EL (cell line): ENCODE results near the gene LLPH.

ENCODE experiments used
- DNase-seq: peaks from one replicate; pipeline ENCODE4 v3.0.0-alpha.2; 2016

LLPH gene

DNA sequence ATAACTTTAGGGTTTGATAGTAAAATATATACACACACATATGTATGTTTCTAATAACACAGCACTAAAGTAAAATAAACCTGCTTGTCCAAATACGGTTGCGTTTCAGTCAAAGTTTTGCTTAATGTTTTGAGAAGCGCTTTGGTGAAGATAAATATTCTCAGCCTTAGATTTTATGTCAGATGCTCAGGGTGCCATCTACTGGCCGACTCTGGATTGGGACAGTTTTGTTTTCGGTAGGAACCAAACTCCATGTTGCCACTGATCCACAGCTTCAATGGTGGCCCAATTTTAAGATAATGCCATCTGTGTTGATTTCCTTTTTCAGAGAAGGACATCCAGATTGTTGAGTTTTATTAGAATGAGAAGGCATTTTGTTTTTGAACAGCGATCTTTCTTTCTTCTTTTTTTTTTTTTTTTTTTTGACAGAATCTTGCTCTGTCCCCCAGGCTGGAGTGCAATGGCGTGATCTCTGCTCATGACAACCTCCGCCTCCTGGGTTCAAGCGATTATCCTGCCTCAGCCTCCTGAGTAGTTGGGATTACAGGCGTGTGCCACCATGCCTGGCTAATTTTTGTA, 43.1 kb downstream of the LLPH start:
- DNase-seq, result peak; percentile 75

- no peak for DNase-seq
Measured at GRCh38 chr12:66085998-66086397, 44.6 kb downstream of the LLPH start.

- no peak for DNase-seq
Measured at GRCh38 chr12:66085213-66085612, 45.3 kb downstream of the LLPH start.

- no peak for DNase-seq
Measured at GRCh38 chr12:66083766-66084165, 46.8 kb downstream of the LLPH start.

GRCh38 chr12:66082744-66083143, 47.8 kb downstream of the LLPH start:
- DNase-seq, result no peak

- no peak for DNase-seq
Measured at GRCh38 chr12:66080791-66081190, 49.8 kb downstream of the LLPH start.

DNA sequence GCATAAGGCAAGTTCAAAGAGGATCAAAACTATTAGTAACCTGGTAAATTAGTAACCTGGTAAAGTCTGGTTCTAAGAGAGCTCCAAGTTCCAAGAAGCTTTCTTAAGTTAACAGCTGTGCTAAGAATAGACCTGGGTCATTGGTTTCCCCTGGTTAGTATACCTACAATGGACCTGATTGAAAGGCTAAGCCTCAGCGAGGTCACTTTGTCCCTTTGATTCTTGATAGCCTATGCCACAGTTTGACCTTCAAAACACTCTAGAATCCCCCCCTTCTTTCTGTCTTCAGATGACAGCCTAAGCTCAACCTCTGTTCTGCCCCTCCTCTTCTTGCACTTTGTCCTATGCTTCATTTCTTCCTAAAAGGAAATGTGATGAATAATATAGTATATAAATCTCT, 53.0 kb downstream of the LLPH start:
- DNase-seq, result no peak

- DNase-seq, result peak; percentile 29
Measured at GRCh38 chr12:66074561-66074960, 56.0 kb downstream of the LLPH start.

- DNase-seq, result no peak
Measured at GRCh38 chr12:66072566-66072965, 58.0 kb downstream of the LLPH start.

DNA sequence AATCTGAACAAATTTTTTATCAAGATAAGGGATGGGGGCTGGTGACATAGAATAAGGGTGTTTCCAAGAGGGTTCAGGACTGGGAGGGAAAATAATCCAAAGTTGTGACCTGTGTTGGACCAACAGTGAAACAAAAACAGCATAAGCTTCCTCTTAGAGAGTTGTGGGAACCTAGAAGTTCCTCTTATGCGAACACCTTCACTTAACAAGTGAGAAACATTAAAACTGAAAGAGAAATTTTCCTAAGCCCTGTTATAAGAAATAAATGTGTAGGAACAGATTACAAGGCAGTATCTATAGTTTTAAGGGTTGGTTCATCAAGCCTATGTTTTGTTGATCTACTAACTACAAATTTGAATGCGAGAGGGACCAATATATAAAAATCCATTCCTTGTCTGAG, 58.4 kb downstream of the LLPH start:
- DNase-seq, result no peak

- no peak for DNase-seq
Measured at GRCh38 chr12:66071549-66071948, 59.0 kb downstream of the LLPH start.

DNA sequence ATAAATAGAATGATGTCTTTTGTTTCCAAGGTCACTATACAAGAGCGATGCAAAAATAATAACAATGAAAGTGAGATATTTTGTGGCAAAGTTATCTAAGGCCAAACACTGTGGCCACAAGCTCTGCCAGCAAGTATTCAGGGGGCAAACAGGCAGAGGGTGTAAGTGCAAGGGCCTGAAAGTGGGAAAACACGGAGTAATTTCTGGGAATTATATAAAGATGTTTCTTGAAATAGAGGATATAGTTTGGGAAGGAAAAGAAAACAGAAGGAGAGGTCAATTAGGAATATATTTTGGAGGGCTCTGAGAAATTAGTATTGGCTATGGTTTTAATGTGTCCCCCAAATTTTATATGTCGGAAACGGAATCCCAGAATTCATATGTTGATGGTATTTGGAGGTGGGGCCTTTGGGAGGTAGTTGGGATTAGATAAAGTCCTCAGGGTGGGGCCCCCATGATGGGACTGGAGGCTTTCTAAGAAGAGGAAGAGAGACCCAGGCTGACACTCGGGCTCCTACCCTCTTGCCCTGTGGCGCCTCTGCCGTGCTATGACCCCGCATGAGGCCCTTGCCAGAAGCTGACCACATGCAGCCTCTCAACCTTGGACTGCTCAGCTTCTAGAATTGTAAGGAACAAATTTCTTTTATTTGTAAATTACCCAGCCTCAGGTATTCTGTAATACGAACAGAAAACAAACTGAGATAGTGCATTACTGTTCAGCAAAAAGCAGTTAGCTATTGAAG, 60.0 kb downstream of the LLPH start:
- no peak for DNase-seq

GRCh38 chr12:66066929-66067523, 63.5 kb downstream of the LLPH start:
- DNase-seq, result no peak
